SKM-1 treated with dmso at 0.1 percent for 144 hours (cell line): ENCODE data around the gene NDUFV1.

Source experiments
- DNase-seq: peaks from one replicate; lab custom pipeline; 2025; ENCODE audit not compliant: unreplicated experiment; lab: John Stamatoyannopoulos, UW

NDUFV1 gene

GRCh38 chr11:67639438-67639859 lies 32.7 kb downstream of the NDUFV1 start, which contains the start of gene TBX10:
Gene TBX10 (minus strand): TSS chr11:67639763. CDS start chr11:67639472, 291 bp downstream.
- DNase-seq = no peak

GRCh38 chr11:67640021-67640757 lies 33.5 kb downstream of the NDUFV1 start:
- peak; percentile 55 for DNase-seq

GRCh38 chr11:67640758-67641337 lies 34.1 kb downstream of the NDUFV1 start:
- no peak for DNase-seq

- no peak for DNase-seq
Measured at GRCh38 chr11:67641338-67642172, 34.8 kb downstream of the NDUFV1 start.

- DNase-seq = no peak
Measured at GRCh38 chr11:67642173-67643120, 35.7 kb downstream of the NDUFV1 start.

- no peak for DNase-seq
Measured at GRCh38 chr11:67644042-67644441, 37.3 kb downstream of the NDUFV1 start.

GRCh38 chr11:67644472-67645418 lies 38.0 kb downstream of the NDUFV1 start:
- no peak for DNase-seq

GRCh38 chr11:67645521-67646461 lies 39.1 kb downstream of the NDUFV1 start:
- DNase-seq = no peak

GRCh38 chr11:67646535-67647336 lies 40.0 kb downstream of the NDUFV1 start:
- DNase-seq = no peak

- DNase-seq = no peak
Measured at GRCh38 chr11:67647471-67647870, 40.7 kb downstream of the NDUFV1 start.

- DNase-seq = peak; percentile 41
Measured at GRCh38 chr11:67648140-67648795, 41.5 kb downstream of the NDUFV1 start.

- peak; percentile 30 for DNase-seq
Measured at GRCh38 chr11:67648796-67649613, 42.3 kb downstream of the NDUFV1 start.

GRCh38 chr11:67649634-67650510 lies 43.1 kb downstream of the NDUFV1 start:
- DNase-seq = peak; percentile 10

- no peak for DNase-seq
Measured at GRCh38 chr11:67651976-67652781, 45.4 kb downstream of the NDUFV1 start.
